IgD-negative memory B cell (primary cell): ENCODE data around the gene ASXL2. TPM values are rescaled to one million over a fixed set of nuclear protein-coding genes. Genes with fewer than 3 reads are reported as not detected.
"Not testable (repeated sequence)": the region's sequence is repeated elsewhere in the genome, so short reads cannot be mapped to it uniquely, and the experiment has no call there.

Experiments used
- H3K27ac Mint-ChIP-seq, 3 donors: one replicate each; pipeline ENCODE4 v1.8.0; 2020 to 2022; ENCODE audit warnings: mild to moderate bottlenecking in 3 of 3, mixed read lengths in 3 of 3, moderate library complexity in 1 of 3
- H3K27me3 Mint-ChIP-seq: one replicate; pipeline ENCODE4 v1.8.0; 2021; ENCODE audit warnings: mixed read lengths
- H3K36me3 Mint-ChIP-seq: one replicate; pipeline ENCODE4 v1.8.0; 2020; ENCODE audit warnings: mild to moderate bottlenecking, mixed read lengths
- H3K4me1 Mint-ChIP-seq, 3 donors: one replicate each; pipeline ENCODE4 v1.8.0; 2020 to 2022; ENCODE audit warnings: mixed read lengths in 3 of 3, mild to moderate bottlenecking in 1 of 3
- H3K4me3 Mint-ChIP-seq, 4 donors: one replicate each; pipeline ENCODE4 v1.8.0; 2020 to 2022; ENCODE audit warnings: mild to moderate bottlenecking in 4 of 4, mixed read lengths in 4 of 4, moderate library complexity in 3 of 4
- H3K9me3 Mint-ChIP-seq, 3 donors: one replicate each; pipeline ENCODE4 v1.8.0; 2020 to 2021; ENCODE audit warnings: mixed read lengths in 3 of 3, mild to moderate bottlenecking in 1 of 3
- polyA plus RNA-seq: library from polyadenylated mRNA; unstranded; fragments of 300-500 nt; fragmentation: Illumina TruSeq; gene quantifications from one replicate; pipeline ENCODE4 v1.2.3, GENCODE V29; 2021

Gene ASXL2
- polyA plus RNA-seq, 1 donor from 2014 or later: 8.4 TPM

- Mint-ChIP-seq H3K36me3 (peaks cover 4% of the 10 kb centered on the region), H3K9me3 (no peaks in the 10 kb centered on the region), H3K27ac (no peak overlapping the region), H3K4me1 (peaks cover 21 to 42% (median 33%) of the 10 kb centered on the region in 3 donors), H3K4me3 (no peak overlapping the region), H3K27me3 (no peaks in the 10 kb centered on the region)
Observed at GRCh38 chr2:25856377-25856776, 21.9 kb downstream of the ASXL2 start.

- Mint-ChIP-seq H3K36me3 (peaks cover 4% of the 10 kb centered on the region), H3K4me1 (peaks cover 14 to 37% (median 29%) of the 10 kb centered on the region in 3 donors)
Observed at GRCh38 chr2:25855065-25855464, 23.2 kb downstream of the ASXL2 start.

GRCh38 chr2:25854613-25855012 lies 23.7 kb downstream of the ASXL2 start:
- Mint-ChIP-seq H3K36me3 (peaks cover 4% of the 10 kb centered on the region), H3K4me3 (no peak overlapping the region), H3K4me1 (peaks cover 14 to 37% (median 28%) of the 10 kb centered on the region in 3 donors), H3K9me3 (no peaks in the 10 kb centered on the region), H3K27ac (peak overlapping the region in 2 of 3 donors; percentile 4 to 78), H3K27me3 (no peaks in the 10 kb centered on the region)

More at GRCh38 chr2:25855065-25855464, 23.2 kb downstream of the ASXL2 start:
- no peak overlapping the region for H3K4me3 Mint-ChIP-seq
- no peaks in the 10 kb centered on the region for H3K27me3 Mint-ChIP-seq
- no peaks in the 10 kb centered on the region for H3K9me3 Mint-ChIP-seq
- peak overlapping the region in 1 of 3 donors; percentile 78 for H3K27ac Mint-ChIP-seq

GRCh38 chr2:25853038-25853638 lies 25.1 kb downstream of the ASXL2 start:
- Mint-ChIP-seq H3K27ac (peak overlapping the region in 1 of 3 donors; percentile 80), H3K4me3 (no peak overlapping the region), H3K27me3 (no peaks in the 10 kb centered on the region), H3K4me1 (peaks cover 14 to 34% (median 25%) of the 10 kb centered on the region in 3 donors), H3K9me3 (no peaks in the 10 kb centered on the region), H3K36me3 (peaks cover 4% of the 10 kb centered on the region)

DNA sequence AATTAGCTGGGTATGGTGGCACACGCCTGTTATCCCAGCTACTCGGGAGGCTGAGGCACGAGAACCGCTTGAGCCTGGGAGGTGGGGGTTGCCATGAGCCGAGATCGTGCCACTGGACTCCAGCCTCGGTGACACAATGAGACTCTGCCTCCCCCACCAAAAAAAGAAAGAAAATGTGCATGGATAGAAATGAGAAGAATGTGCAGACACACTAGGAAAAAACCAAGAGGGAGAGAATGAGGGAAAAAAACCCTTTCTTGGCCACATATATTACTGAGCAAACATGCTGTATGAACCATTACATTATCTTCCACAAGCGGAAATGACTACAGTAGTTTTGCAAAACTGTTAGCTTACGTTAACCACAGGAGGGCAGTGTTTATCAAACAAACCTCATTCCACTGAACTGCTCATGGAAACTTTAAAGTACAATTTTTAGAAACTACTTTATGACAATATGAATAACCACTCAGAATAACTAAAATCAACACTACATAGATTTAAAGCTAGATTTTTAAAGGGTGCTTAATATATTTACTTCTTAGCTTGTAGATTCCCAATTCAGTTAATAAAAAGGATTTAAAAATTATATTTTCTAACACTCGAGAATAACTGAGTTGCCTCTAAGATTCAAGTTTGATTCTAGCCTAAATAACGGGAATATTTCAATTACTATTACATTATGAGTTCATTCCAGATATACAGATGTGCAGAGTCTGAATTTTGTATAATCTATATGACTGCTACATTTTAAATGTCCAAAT lies 26.4 kb downstream of the ASXL2 start:
- Mint-ChIP-seq H3K9me3 (no peaks in the 10 kb centered on the region), H3K27me3 (no peaks in the 10 kb centered on the region), H3K27ac (peak overlapping the region in 2 of 3 donors; percentile 63 to 71), H3K4me3 (peak overlapping the region in 1 of 4 donors; percentile 56), H3K4me1 (peaks cover 14 to 29% (median 26%) of the 10 kb centered on the region in 3 donors), H3K36me3 (peaks cover 7% of the 10 kb centered on the region)

GRCh38 chr2:25850400-25850799 lies 27.9 kb downstream of the ASXL2 start:
- H3K27ac Mint-ChIP-seq, H3K27me3 Mint-ChIP-seq, H3K36me3 Mint-ChIP-seq, H3K9me3 Mint-ChIP-seq, H3K4me3 Mint-ChIP-seq: not testable (repeated sequence)
- peaks cover 14 to 29% (median 26%) of the 10 kb centered on the region in 3 donors for H3K4me1 Mint-ChIP-seq

GRCh38 chr2:25849350-25849749 lies 28.9 kb downstream of the ASXL2 start:
- not testable (repeated sequence) for H3K27ac Mint-ChIP-seq, H3K36me3 Mint-ChIP-seq, H3K9me3 Mint-ChIP-seq, H3K27me3 Mint-ChIP-seq, H3K4me3 Mint-ChIP-seq
- peaks cover 14 to 25% (median 24%) of the 10 kb centered on the region in 3 donors for H3K4me1 Mint-ChIP-seq

DNA sequence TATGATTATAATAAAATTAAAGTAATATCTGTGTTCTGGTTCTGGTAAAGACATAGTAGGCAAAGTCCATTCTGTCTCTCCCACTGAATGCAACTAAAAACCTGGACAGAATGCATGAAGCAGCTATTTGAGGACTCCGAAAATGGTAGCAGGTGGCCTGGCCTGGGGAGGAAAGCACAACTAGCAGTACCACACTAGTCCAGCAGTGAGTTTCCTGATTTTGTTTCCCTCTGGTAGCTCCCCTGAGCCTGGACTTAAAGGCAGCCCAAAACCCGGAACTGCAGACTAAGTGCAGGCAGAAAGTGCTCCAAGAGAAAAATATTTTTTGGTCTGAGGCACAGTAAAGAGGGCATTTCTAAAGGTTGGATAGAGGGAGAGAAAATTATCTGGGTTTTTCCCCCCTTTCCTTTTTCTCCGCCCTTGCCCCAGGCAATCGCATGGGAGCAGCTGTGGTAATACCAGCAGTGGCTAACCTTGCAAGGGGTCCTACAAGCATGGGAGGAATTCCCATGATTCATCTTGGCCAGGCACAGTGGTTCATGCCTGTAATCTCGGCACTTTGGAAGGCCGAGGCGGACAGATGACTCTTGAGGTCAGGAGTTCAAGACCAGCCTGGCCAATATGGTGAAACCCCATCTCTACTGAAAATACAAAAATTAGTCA lies 32.3 kb downstream of the ASXL2 start:
- Mint-ChIP-seq H3K9me3 (no peaks in the 10 kb centered on the region), H3K36me3 (peaks cover 6% of the 10 kb centered on the region), H3K27ac (no peak overlapping the region), H3K4me3 (no peak overlapping the region), H3K4me1 (peaks cover 0 to 5% (median 0%) of the 10 kb centered on the region in 3 donors), H3K27me3 (no peaks in the 10 kb centered on the region)

- Mint-ChIP-seq H3K9me3 (no peaks in the 10 kb centered on the region), H3K36me3 (peaks cover 6% of the 10 kb centered on the region), H3K27ac (no peak overlapping the region), H3K4me1 (peaks cover 0 to 5% (median 1%) of the 10 kb centered on the region in 3 donors), H3K27me3 (no peaks in the 10 kb centered on the region), H3K4me3 (no peak overlapping the region)
Observed at GRCh38 chr2:25844089-25844488, 34.2 kb downstream of the ASXL2 start.

GRCh38 chr2:25842155-25842554 lies 36.1 kb downstream of the ASXL2 start:
- Mint-ChIP-seq H3K9me3 (no peaks in the 10 kb centered on the region), H3K27ac (no peak overlapping the region), H3K36me3 (peaks cover 2% of the 10 kb centered on the region), H3K4me1 (peaks cover 0 to 5% (median 3%) of the 10 kb centered on the region in 3 donors), H3K27me3 (no peaks in the 10 kb centered on the region), H3K4me3 (no peak overlapping the region)

- H3K27ac Mint-ChIP-seq: peak overlapping the region in 1 of 3 donors; percentile 10
- peaks cover 0 to 6% (median 6%) of the 10 kb centered on the region in 3 donors for H3K4me1 Mint-ChIP-seq
- no peak overlapping the region for H3K4me3 Mint-ChIP-seq
- no peaks in the 10 kb centered on the region for H3K27me3 Mint-ChIP-seq
- H3K9me3 Mint-ChIP-seq: no peaks in the 10 kb centered on the region
- H3K36me3 Mint-ChIP-seq: peaks cover 7% of the 10 kb centered on the region
Observed at GRCh38 chr2:25838152-25838756, 40.0 kb downstream of the ASXL2 start.

- Mint-ChIP-seq H3K27me3 (no peaks in the 10 kb centered on the region), H3K36me3 (peaks cover 14% of the 10 kb centered on the region), H3K4me1 (peaks cover 0 to 9% (median 8%) of the 10 kb centered on the region in 3 donors), H3K9me3 (peaks cover 0 to 11% (median 4%) of the 10 kb centered on the region in 3 donors), H3K4me3 (no peak overlapping the region), H3K27ac (no peak overlapping the region)
Observed at GRCh38 chr2:25835906-25836305, 42.4 kb downstream of the ASXL2 start.

GRCh38 chr2:25833566-25833965 lies 44.7 kb downstream of the ASXL2 start:
- Mint-ChIP-seq H3K36me3 (peaks cover 18% of the 10 kb centered on the region), H3K27ac (no peak overlapping the region), H3K27me3 (no peaks in the 10 kb centered on the region), H3K4me3 (no peak overlapping the region), H3K9me3 (peaks cover 2 to 11% (median 4%) of the 10 kb centered on the region in 3 donors), H3K4me1 (peaks cover 4 to 11% (median 10%) of the 10 kb centered on the region in 3 donors)

DNA sequence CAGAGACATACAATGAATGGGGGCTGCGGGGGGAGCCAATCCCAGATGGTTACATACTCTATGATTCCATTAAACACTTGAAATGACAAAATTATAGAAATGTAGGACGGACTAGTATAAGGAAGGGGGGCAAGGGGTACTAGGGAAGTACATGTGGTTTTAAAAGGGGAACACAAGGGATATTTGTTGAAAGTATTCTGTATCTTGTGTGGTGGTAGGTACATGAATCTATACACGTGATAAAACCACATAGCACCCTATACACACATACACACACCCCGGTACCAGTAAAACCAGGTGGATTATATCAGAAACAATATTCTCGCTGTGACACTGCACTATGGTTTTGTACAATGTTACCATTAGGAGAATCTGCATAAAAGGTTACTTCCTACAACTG lies 45.4 kb downstream of the ASXL2 start:
- H3K4me1 Mint-ChIP-seq: peaks cover 4 to 10% (median 9%) of the 10 kb centered on the region in 3 donors
- H3K9me3 Mint-ChIP-seq: peaks cover 2 to 11% (median 4%) of the 10 kb centered on the region in 3 donors
- H3K36me3 Mint-ChIP-seq: peaks cover 18% of the 10 kb centered on the region
- H3K27ac Mint-ChIP-seq: no peak overlapping the region
- H3K4me3 Mint-ChIP-seq: no peak overlapping the region
- H3K27me3 Mint-ChIP-seq: no peaks in the 10 kb centered on the region
